MCF 10A (cell line): Measurements from ENCODE around the gene B4GALT6. TPM values are rescaled to one million over a fixed set of nuclear protein-coding genes. Genes with fewer than 3 reads are reported as not detected.

Source experiments
- BruUV-seq: library from RNA; stranded (reverse); fragments of 400-500 nt; replicated peaks from 2 replicates; lab custom pipeline; 2021; lab: Mats Ljungman, UMichigan
- CTCF ChIA-PET: fragments of 300-600 bp; sonication (Branson Sonifier 250); formaldehyde crosslinking; extraction: SDS; loops from one replicate; lab custom pipeline; 2021; ENCODE audit warnings: antibody characterized with exemption, inconsistent platforms; lab: Yijun Ruan, JAX
- POLR2A ChIA-PET: fragments of 300-600, 350-650 bp; sonication (Branson Sonifier 250); formaldehyde crosslinking; extraction: SDS; loops from one replicate; lab custom pipeline; 2020; ENCODE audit warnings: antibody characterized with exemption, inconsistent platforms; lab: Yijun Ruan, JAX
- DNase-seq: peaks from one replicate; pipeline ENCODE4 v3.0.0-alpha.2; 2018; ENCODE audit not compliant: unreplicated experiment
- H3K27ac Mint-ChIP-seq: one replicate; pipeline ENCODE4 v1.8.0; 2022; ENCODE audit warnings: mild to moderate bottlenecking, low read depth, mixed read lengths; ENCODE audit not compliant: unreplicated experiment
- H3K27me3 Mint-ChIP-seq: one replicate; pipeline ENCODE4 v1.8.0; 2022; ENCODE audit warnings: mixed read lengths; ENCODE audit not compliant: insufficient read depth, unreplicated experiment
- H3K36me3 Mint-ChIP-seq: one replicate; pipeline ENCODE4 v1.8.0; 2022; ENCODE audit warnings: mild to moderate bottlenecking, moderate library complexity, mixed read lengths; ENCODE audit not compliant: insufficient read depth, unreplicated experiment
- H3K4me1 Mint-ChIP-seq: one replicate; pipeline ENCODE4 v1.8.0; 2022; ENCODE audit warnings: mixed read lengths; ENCODE audit not compliant: insufficient read depth, unreplicated experiment
- H3K4me3 Mint-ChIP-seq: one replicate; pipeline ENCODE4 v1.8.0; 2022; ENCODE audit warnings: mild to moderate bottlenecking, moderate library complexity, mixed read lengths; ENCODE audit not compliant: unreplicated experiment
- H3K9me3 Mint-ChIP-seq: one replicate; pipeline ENCODE4 v1.8.0; 2022; ENCODE audit warnings: mixed read lengths; ENCODE audit not compliant: unreplicated experiment
- intact Hi-C: fragments of 100-400 bp; cut with micrococcal nuclease; formaldehyde crosslinking; loops from 2 replicates; pipeline ENCODE4 v1.14.1; 2022
- total RNA-seq: library from RNA; stranded (reverse); gene quantifications from 2 replicates; pipeline ENCODE4 v1.2.3, GENCODE V29; 2022
- TF ChIP-seq, protein P1 (sequence below): fragments of 200-600 bp; IDR thresholded peaks from one replicate; pipeline ENCODE4 v1.8.0; 2022; ENCODE audit warnings: antibody characterized with exemption, mild to moderate bottlenecking; ENCODE audit not compliant: unreplicated experiment

B4GALT6 gene
- total RNA-seq, 1 experiment from 2014 or later, result 6.0 TPM

DNA sequence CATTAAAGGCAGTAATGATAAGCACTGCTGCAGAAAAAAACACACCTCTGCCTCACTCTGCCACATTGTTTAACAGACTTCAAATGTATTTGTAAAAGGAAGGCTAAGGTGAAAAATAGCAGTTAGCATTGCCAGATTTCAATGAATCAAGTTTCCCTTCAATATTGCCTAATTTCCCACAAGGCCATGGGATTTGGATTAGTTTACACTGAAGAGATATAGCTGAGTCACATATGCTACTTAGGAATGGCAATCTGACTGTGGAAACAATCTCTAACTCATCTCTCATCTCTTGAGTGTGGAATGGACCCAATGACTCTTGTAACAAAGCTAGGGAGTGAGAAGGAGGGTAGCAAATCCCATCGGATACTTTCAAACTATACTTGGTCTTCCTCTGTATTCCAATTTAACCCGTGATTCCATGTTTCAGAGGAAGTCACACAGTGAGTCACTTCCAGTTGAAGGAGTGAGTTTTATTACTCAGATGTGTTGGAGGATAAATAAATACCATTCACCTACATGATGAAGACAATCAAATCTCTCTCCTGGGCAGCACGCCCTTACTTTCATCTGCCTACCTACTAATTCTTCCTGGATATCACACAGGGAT is 5.1 kb downstream of the B4GALT6 start:
- intact Hi-C loops, result no loop called here
- DNase-seq, result peak; percentile 88
- H3K4me1 Mint-ChIP-seq, result peaks cover 44% of the 10 kb centered on the region
- H3K9me3 Mint-ChIP-seq, result no peaks in the 10 kb centered on the region
- ChIA-PET POLR2A (interaction anchor here (0.7 to 4.4 kb wide), 4 partner anchors 13 to 263 kb away, joined by 3 to 23 read pairs (median 6); partner anchors contain the start of gene TRAPPC8), CTCF (interaction anchor here (0.9 to 1.5 kb wide), 2 partner anchors 8 to 10 kb away, joined by 3 to 7 read pairs; no protein-coding TSS in a partner anchor)
- H3K27ac Mint-ChIP-seq, result peak overlapping the region; percentile 57
- TF ChIP-seq, protein P1, sequence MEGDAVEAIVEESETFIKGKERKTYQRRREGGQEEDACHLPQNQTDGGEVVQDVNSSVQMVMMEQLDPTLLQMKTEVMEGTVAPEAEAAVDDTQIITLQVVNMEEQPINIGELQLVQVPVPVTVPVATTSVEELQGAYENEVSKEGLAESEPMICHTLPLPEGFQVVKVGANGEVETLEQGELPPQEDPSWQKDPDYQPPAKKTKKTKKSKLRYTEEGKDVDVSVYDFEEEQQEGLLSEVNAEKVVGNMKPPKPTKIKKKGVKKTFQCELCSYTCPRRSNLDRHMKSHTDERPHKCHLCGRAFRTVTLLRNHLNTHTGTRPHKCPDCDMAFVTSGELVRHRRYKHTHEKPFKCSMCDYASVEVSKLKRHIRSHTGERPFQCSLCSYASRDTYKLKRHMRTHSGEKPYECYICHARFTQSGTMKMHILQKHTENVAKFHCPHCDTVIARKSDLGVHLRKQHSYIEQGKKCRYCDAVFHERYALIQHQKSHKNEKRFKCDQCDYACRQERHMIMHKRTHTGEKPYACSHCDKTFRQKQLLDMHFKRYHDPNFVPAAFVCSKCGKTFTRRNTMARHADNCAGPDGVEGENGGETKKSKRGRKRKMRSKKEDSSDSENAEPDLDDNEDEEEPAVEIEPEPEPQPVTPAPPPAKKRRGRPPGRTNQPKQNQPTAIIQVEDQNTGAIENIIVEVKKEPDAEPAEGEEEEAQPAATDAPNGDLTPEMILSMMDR, result no peak
- H3K36me3 Mint-ChIP-seq, result no peaks in the 10 kb centered on the region
- no peaks in the 10 kb centered on the region for H3K27me3 Mint-ChIP-seq
- TSS peak; percentile 73 for BruUV-seq
- H3K4me3 Mint-ChIP-seq, result peak overlapping the region; percentile 24

DNA sequence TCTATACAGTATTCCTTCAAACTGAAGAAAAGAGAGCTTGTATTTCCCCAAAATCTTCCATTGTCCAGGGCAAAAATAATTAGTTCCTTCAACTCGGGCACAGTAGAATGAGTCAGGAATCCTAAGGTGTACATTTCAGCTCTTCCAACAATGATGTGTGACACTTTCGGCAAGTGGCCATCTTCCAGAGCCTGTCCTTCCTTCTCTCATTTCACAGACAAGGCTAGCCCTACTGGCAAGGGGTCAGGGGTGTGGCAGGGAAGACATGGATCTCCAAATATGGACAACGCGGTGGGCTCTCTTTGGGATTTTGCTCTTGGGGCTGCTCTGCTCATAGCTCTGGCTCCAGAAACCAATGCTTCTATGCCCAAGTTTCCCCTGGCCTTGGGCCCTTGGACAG is 6.0 kb downstream of the B4GALT6 start:
- no TSS peak for BruUV-seq
- peaks cover 39% of the 10 kb centered on the region for H3K4me1 Mint-ChIP-seq
- TF ChIP-seq, protein P1, result no peak
- H3K4me3 Mint-ChIP-seq, result no peak overlapping the region
- intact Hi-C loops, result no loop called here
- H3K27me3 Mint-ChIP-seq, result no peaks in the 10 kb centered on the region
- peak; percentile 9 for DNase-seq
- POLR2A ChIA-PET, result interaction anchor here (0.7 to 4.4 kb wide), 8 partner anchors 8 to 264 kb away, joined by 3 to 23 read pairs (median 5); partner anchors contain the start of gene TRAPPC8
- peak overlapping the region; percentile 57 for H3K27ac Mint-ChIP-seq
- H3K9me3 Mint-ChIP-seq, result no peaks in the 10 kb centered on the region
- CTCF ChIA-PET, result interaction anchor here (0.6 to 1.5 kb wide), 5 partner anchors 8 to 112 kb away, joined by 3 to 9 read pairs (median 4); no protein-coding TSS in a partner anchor
- H3K36me3 Mint-ChIP-seq, result no peaks in the 10 kb centered on the region

DNA sequence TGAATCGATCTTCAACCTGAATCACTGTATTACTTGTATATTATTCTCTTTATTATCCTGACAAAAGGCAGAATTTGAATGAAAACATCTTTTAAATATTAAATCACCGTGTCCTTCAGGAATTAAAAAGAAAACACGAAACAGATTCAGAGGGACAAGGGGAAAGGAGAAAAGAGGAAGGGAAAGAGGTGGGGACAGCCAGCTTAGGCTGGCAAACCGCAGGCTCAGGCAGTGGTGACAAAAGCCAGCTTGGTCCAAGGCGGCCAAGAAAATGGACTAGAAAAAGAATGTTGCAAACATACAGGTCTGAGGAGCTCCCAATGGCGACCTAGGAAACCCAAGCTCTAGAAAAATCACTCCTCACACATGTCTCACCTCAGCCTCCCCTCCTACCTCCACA is 6.8 kb downstream of the B4GALT6 start:
- BruUV-seq, result no TSS peak
- Mint-ChIP-seq H3K4me1 (peaks cover 33% of the 10 kb centered on the region), H3K27ac (peak overlapping the region; percentile 57), H3K27me3 (no peaks in the 10 kb centered on the region), H3K36me3 (no peaks in the 10 kb centered on the region), H3K9me3 (no peaks in the 10 kb centered on the region), H3K4me3 (no peak overlapping the region)
- intact Hi-C loops, result no loop called here
- ChIA-PET POLR2A (interaction anchor here (0.7 to 4.4 kb wide), 7 partner anchors 8 to 230 kb away, joined by 3 to 23 read pairs (median 4); no protein-coding TSS in a partner anchor), CTCF (interaction anchor here (0.6 to 1.5 kb wide), 5 partner anchors 9 to 113 kb away, joined by 3 to 9 read pairs (median 4); no protein-coding TSS in a partner anchor)
- TF ChIP-seq, protein P1, result no peak
- DNase-seq, result no peak

DNA sequence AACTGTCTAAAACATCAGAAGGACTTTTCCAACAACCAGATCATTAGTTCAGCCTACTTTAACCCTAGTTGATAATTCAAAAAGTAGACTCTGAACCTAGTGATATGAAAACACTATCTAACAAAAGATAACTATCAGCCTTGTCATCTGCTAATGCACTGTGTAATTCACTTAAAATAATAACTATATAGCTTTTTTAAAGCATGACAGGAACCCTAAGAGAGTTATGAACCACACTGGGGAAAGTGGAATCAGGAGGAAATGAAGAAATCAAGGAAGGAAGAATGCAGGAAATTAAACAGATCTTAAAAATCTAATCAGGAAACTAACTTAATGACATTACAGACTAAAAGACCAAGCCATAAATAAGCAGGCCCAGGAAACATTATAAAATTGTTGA is 9.0 kb downstream of the B4GALT6 start:
- Mint-ChIP-seq H3K4me3 (no peak overlapping the region), H3K4me1 (peaks cover 21% of the 10 kb centered on the region), H3K27ac (no peak overlapping the region), H3K27me3 (no peaks in the 10 kb centered on the region), H3K9me3 (no peaks in the 10 kb centered on the region), H3K36me3 (no peaks in the 10 kb centered on the region)
- BruUV-seq, result no TSS peak
- intact Hi-C loops, result no loop called here
- TF ChIP-seq, protein P1, result no peak
- ChIA-PET CTCF (interaction anchor here (0.7 to 1.0 kb wide), 2 partner anchors 122 to 145 kb away, joined by 4 read pairs; no protein-coding TSS in a partner anchor), POLR2A (interaction anchor here (0.6 to 0.7 kb wide), 3 partner anchors 10 to 694 kb away, joined by 3 to 4 read pairs (median 3); no protein-coding TSS in a partner anchor)
- no peak for DNase-seq
